K562 (cell line): ENCODE data around the gene PACSIN1.

Experiments
- CEBPB ChIP-seq: fragments of 450-650 bp; IDR thresholded peaks from 2 replicates; pipeline ENCODE4 v1.6.1; 2016; ENCODE audit warnings: missing genetic modification characterization, missing compliant biosample characterization
- EZH2 ChIP-seq: IDR thresholded peaks from 2 replicates; pipeline ENCODE4 v1.6.1; 2012; ENCODE audit warnings: low read depth, mild to moderate bottlenecking, inconsistent platforms, low read length, borderline replicate concordance
- ZNF780A ChIP-seq: fragments of 250-450 bp; sonication (Bioruptor Pico); IDR thresholded peaks from 2 replicates; pipeline ENCODE4 v1.5.0; 2021; ENCODE audit warnings: mild to moderate bottlenecking
- ZSCAN32 ChIP-seq: fragments of 450-650 bp; formaldehyde crosslinking; IDR thresholded peaks from 2 replicates; pipeline ENCODE4 v1.4.0; 2020; ENCODE audit warnings: mild to moderate bottlenecking, moderate library complexity
- TF ChIP-seq, protein P1 (sequence below), 3 experiments: IDR thresholded peaks in 2 of 3; conservative IDR thresholded peaks in 1 of 3; 2 replicates each; pipeline ENCODE4 v1.5.1; 2011 to 2012; ENCODE audit warnings: low read length in 3 of 3, mild to moderate bottlenecking in 3 of 3, control low read depth in 2 of 3, improper control_type of control experiment in 1 of 3, inconsistent platforms in 1 of 3, low read depth in 1 of 3, mixed read lengths in 1 of 3, moderate library complexity in 1 of 3; ENCODE audit not compliant: insufficient read depth in 2 of 3

DNA sequence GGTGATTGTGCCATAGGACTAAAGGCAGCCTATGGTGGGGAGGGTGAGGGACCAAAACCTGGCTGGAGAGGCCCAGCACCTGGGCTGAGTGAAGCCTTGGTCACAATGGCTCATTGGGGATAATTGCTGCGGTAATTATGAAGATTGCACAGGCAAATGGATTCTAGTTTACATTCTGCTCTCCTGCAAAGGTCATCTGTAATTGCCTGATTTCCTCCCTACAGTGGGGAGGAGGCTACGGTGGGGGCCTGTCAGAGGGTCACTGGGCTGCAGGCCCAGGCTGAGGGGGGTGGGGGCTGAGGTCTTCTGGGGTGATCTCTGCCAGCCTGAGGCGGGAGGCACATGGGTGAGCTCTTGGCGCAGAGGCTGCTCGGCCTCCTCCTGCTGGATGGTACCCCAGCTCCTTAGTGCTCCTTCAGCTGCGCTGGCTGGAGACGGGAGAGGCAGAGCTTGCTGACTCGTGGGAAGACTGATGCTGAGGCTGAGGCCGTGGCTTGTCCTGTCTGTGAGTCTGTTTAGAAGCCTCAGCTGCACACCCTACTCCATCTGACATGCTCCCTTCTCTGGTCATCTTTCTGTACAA is 30.3 kb downstream of the PACSIN1 start:
- TF ChIP-seq, protein P1, sequence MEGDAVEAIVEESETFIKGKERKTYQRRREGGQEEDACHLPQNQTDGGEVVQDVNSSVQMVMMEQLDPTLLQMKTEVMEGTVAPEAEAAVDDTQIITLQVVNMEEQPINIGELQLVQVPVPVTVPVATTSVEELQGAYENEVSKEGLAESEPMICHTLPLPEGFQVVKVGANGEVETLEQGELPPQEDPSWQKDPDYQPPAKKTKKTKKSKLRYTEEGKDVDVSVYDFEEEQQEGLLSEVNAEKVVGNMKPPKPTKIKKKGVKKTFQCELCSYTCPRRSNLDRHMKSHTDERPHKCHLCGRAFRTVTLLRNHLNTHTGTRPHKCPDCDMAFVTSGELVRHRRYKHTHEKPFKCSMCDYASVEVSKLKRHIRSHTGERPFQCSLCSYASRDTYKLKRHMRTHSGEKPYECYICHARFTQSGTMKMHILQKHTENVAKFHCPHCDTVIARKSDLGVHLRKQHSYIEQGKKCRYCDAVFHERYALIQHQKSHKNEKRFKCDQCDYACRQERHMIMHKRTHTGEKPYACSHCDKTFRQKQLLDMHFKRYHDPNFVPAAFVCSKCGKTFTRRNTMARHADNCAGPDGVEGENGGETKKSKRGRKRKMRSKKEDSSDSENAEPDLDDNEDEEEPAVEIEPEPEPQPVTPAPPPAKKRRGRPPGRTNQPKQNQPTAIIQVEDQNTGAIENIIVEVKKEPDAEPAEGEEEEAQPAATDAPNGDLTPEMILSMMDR (IDR thresholded peaks at IDR 0.05 in 2 of 3, conservative IDR thresholded peaks at IDR 0.05 in 1 of 3; ENCODE audit: insufficient read depth in 2 of 3, low read depth in 1 of 3, low read length in 3 of 3) = no peak
- TF ChIP-seq ZSCAN32 (CRISPR knock-in tag) (no peak), CEBPB (tag) (no peak), ZNF780A (CRISPR knock-in tag) (no peak), EZH2 (no peak)
